DOHH2 (cell line): ENCODE results near the gene NOS1.

ENCODE experiments used
- CTCF ChIP-seq: fragments of 200-600 bp; sonication (generic); IDR thresholded peaks from one replicate; pipeline ENCODE4 v1.5.1; 2014; ENCODE audit warnings: antibody characterized with exemption, mild to moderate bottlenecking, low read depth, low read length; ENCODE audit not compliant: poor library complexity, severe bottlenecking
- EZH2phosphoT487 ChIP-seq: fragments of 200-600 bp; sonication (generic); IDR thresholded peaks from 2 replicates; pipeline ENCODE4 v1.6.1; 2017; ENCODE audit warnings: borderline replicate concordance, mild to moderate bottlenecking, antibody characterized with exemption, low read length, moderate library complexity, mixed read lengths

- TF ChIP-seq CTCF (no peak), EZH2phosphoT487 (no peak)
Measured at GRCh38 chr12:117280019-117280680, 81.3 kb downstream of the NOS1 start.
